HuH-7 (cell line): ENCODE measurements around the gene ZNF827.
A peak's percentile ranks its signal among the peaks of the same experiment; 100 is the strongest.

Experiments used
- DNase-seq: peaks from one replicate; pipeline ENCODE4 v3.0.0; 2011; ENCODE audit warnings: low spot score

The ZNF827 gene

GRCh38 chr4:145825255-145825654, 113.4 kb downstream of the ZNF827 start:
- no peak for DNase-seq

- no peak for DNase-seq
Measured at GRCh38 chr4:145824463-145824862, 114.2 kb downstream of the ZNF827 start.

- no peak for DNase-seq
Measured at GRCh38 chr4:145823743-145824142, 114.9 kb downstream of the ZNF827 start.

- no peak for DNase-seq
Measured at GRCh38 chr4:145822581-145822980, 116.0 kb downstream of the ZNF827 start.

GRCh38 chr4:145822181-145822580, 116.4 kb downstream of the ZNF827 start:
- no peak for DNase-seq

- DNase-seq = no peak
Measured at GRCh38 chr4:145821766-145822165, 116.9 kb downstream of the ZNF827 start.

- DNase-seq = no peak
Measured at GRCh38 chr4:145820407-145820806, 118.2 kb downstream of the ZNF827 start.

GRCh38 chr4:145819853-145820181, 118.8 kb downstream of the ZNF827 start:
- no peak for DNase-seq

- DNase-seq = no peak
Measured at GRCh38 chr4:145819101-145819852, 119.3 kb downstream of the ZNF827 start.

- no peak for DNase-seq
Measured at GRCh38 chr4:145818011-145818410, 120.6 kb downstream of the ZNF827 start.

GRCh38 chr4:145816091-145816490, 122.5 kb downstream of the ZNF827 start:
- DNase-seq = no peak

- no peak for DNase-seq
Measured at GRCh38 chr4:145815626-145816025, 123.0 kb downstream of the ZNF827 start.

- no peak for DNase-seq
Measured at GRCh38 chr4:145815027-145815612, 123.5 kb downstream of the ZNF827 start.

GRCh38 chr4:145814246-145814645, 124.4 kb downstream of the ZNF827 start:
- no peak for DNase-seq

GRCh38 chr4:145812919-145813318, 125.7 kb downstream of the ZNF827 start:
- no peak for DNase-seq

GRCh38 chr4:145808848-145809512, 129.6 kb downstream of the ZNF827 start:
- no peak for DNase-seq

GRCh38 chr4:145808021-145808650, 130.5 kb downstream of the ZNF827 start:
- no peak for DNase-seq

GRCh38 chr4:145805490-145805889, 133.1 kb downstream of the ZNF827 start:
- DNase-seq = no peak

- peak; percentile 21 for DNase-seq
Measured at GRCh38 chr4:145804116-145804515, 134.5 kb downstream of the ZNF827 start.

- DNase-seq = no peak
Measured at GRCh38 chr4:145799223-145799622, 139.4 kb downstream of the ZNF827 start.

GRCh38 chr4:145797278-145797677, 141.3 kb downstream of the ZNF827 start:
- DNase-seq = no peak

- DNase-seq = no peak
Measured at GRCh38 chr4:145796346-145796745, 142.3 kb downstream of the ZNF827 start.

GRCh38 chr4:145795521-145795920, 143.1 kb downstream of the ZNF827 start:
- no peak for DNase-seq
